HG02678 (cell line): ENCODE data around the gene SNAI3.

ENCODE experiments used
- ATAC-seq: cut with Tn5 transposase; IDR thresholded peaks from one replicate; pipeline ENCODE4 v1.9.1; 2021; ENCODE audit warnings: mild to moderate bottlenecking, moderate library complexity; ENCODE audit not compliant: unreplicated experiment

Gene SNAI3

DNA sequence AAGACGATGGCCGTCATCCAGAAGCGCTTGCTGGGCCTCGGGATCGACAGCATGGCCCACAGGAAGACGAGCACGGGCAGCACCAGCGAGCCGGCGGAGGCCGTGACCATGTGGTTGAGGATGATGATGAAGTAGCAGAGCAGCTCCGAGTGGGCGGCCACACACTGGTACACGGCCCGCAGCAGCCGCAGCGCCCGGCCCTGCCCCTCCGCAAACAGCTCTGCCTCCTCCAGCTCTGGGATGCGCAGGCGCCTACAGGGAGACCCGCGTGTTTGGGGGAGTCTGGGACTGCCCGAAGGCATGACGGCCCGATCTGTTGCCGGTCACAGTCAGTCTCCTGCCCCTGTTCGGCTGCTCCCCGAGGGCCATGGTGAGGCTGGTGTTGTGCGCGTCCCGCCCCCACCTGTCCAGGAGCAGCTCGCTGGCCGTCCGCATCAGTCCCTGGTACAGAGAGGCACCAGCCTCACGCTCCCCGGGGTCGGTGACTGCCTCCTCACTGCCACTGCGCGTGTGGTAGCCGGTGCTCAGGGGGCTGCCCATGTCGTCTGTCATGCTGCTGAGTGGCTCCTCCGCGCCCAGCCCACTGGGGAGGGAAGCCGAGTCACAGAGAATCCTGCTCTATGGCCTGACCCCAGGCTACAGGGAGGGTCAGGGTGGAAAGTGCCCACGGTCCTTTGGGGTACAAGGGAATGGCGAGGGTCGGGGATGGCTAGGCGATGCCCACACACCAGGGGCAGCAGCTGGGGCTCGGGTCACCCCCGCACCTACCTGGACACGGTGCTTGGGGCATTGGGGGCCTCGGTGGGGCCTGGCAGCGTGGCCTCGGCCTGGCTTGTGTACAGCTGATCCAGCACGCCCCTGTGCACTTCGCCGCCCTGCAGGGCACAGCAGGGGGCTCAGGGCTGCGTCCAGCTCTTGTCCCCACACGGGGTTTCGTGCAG, 35.8 kb upstream of the SNAI3 start:
- no peak for ATAC-seq

DNA sequence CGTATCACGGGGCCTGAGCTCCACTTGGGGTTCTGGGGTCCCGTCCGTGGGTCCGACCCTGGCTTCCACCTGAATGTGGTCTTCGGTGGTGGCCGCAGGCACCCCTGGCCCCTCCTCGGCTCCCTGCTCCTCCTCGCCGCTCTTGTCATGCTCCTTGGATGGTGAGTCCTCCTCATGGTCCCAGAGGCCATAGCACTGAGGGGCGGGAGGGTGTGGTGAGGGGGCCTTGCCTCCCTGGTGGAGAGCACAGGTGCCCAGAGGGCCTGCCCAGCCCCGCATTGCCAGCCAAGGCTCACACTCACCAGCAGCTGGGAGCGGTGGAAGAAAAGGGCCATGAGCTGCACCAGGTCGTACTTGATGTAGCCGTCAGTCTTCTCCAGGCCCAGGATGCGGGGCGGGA, 34.9 kb upstream of the SNAI3 start:
- no peak for ATAC-seq

GRCh38 chr16:88720396-88720970, 34.2 kb upstream of the SNAI3 start:
- ATAC-seq, result no peak

GRCh38 chr16:88719933-88720296, 33.6 kb upstream of the SNAI3 start:
- ATAC-seq, result no peak

GRCh38 chr16:88719267-88719932, 33.1 kb upstream of the SNAI3 start:
- ATAC-seq, result no peak

DNA sequence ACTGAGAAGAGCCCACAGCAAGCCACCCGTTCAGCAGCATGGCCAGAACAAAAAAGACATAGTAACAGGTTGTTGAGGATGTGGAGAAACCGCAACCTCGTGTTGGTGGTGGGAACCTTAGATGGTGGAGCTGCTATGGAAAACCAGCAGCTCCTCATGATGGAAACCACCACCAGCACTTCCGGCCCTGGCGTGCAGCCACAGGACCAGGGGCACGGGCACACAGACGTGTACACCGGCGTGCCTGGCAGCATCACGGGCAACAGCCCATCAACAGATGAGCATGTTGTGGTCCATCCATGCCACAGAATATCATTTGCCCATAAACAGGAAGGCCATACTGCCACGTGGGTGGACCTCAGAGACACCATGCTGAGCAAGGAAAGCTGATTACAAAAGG, 31.9 kb upstream of the SNAI3 start:
- no peak for ATAC-seq

- no peak for ATAC-seq
Observed at GRCh38 chr16:88716601-88717001, 30.3 kb upstream of the SNAI3 start.

DNA sequence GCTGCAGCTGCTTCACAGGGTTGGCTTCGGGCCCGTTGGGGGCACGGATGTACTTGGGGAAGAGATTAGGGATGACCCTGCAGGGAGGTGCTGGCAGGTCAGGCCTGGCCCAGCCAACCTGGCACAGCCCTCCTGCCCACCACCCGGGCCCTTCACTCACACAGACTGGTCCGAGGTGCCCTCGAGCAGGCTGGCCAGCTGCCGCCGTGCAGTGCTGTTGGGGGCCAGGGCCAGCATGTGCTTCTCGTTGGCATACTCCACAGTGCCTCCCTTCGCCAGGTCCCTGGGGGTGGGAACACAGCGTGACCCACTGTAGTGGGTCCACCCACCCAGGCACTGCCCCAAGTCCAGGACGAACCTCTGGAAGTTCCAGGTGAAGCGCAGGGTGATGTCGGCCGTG, 29.9 kb upstream of the SNAI3 start:
- no peak for ATAC-seq

DNA sequence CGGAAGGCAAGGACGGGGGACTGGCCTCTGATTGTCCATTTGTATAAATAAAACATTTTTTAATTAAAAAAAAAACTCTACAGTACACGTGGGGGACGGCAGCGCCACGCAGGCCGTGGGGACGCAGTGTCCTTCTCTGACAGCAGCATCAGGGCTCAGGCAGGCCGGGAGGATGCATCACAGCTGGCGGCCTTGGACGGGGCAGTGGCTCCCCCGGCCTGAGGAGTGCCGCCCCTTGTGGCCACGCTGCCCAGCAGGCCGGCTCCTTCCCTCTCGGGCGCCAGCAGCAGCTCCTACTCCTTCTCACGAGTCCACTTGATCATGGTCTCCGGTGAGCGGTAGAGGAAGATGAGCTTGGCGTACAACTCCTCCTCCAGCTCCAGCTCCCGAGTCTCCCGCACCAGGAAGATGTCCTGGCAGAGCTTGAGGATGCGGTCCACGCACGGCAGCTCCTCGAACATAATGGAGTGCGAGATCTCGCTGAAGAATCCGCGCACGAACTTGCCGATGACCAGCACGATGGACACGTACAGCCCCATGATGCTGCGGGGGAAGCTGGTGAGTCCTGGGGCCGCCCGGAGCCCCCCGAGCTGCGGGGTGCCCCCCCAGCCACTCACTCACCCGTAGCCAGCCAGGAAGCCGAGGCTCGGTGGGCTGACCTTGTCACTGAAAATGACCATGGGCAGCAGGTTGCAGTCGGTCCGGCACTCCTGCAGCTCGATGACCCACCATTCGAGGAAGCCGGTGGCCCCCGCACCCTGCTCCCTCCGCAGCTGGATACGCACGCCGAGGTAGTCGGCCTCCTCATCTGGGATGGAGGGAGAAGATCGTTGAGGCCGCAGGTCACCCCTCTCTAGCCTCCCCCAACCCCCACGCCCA, 29.2 kb upstream of the SNAI3 start:
- no peak for ATAC-seq

GRCh38 chr16:88714420-88715302, 28.4 kb upstream of the SNAI3 start:
- no peak for ATAC-seq

GRCh38 chr16:88713568-88714419, 27.5 kb upstream of the SNAI3 start:
- no peak for ATAC-seq

GRCh38 chr16:88713054-88713453, 26.7 kb upstream of the SNAI3 start:
- ATAC-seq, result no peak

DNA sequence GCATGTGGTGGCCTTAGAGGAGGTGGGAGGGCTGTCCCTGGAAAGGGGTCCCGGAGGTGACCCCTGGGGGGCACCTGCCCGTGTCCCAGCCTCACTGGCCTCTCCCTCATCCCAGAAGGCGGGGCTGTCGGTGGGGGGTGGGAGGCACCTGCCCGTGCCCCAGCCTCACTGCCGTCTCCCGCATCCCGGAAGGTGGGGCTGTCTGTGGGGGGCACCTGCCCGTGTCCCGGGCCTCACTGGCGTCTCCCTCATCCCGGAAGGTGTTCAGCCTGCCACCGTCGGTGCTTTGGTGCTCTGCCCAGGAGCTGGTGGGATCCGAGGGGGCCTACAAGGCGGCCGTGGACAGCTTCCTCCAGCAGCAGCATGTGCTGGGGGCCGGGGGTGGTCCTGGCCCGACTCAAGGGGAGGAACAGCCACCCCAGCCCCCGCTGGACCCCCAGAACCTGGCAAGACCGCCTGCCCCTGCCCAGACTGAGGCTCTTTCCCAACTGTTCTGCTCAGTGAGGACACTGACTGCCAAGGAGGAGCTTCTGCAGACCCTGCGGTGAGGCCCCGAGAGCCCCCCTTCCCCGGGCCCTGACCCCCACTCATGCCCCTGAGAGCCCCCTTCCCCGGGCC, 26.2 kb upstream of the SNAI3 start:
- ATAC-seq, result no peak

- no peak for ATAC-seq
Observed at GRCh38 chr16:88711750-88712340, 25.5 kb upstream of the SNAI3 start.

GRCh38 chr16:88710556-88710955, 24.2 kb upstream of the SNAI3 start:
- ATAC-seq, result no peak

GRCh38 chr16:88706965-88707826, 20.9 kb upstream of the SNAI3 start:
- no peak for ATAC-seq

DNA sequence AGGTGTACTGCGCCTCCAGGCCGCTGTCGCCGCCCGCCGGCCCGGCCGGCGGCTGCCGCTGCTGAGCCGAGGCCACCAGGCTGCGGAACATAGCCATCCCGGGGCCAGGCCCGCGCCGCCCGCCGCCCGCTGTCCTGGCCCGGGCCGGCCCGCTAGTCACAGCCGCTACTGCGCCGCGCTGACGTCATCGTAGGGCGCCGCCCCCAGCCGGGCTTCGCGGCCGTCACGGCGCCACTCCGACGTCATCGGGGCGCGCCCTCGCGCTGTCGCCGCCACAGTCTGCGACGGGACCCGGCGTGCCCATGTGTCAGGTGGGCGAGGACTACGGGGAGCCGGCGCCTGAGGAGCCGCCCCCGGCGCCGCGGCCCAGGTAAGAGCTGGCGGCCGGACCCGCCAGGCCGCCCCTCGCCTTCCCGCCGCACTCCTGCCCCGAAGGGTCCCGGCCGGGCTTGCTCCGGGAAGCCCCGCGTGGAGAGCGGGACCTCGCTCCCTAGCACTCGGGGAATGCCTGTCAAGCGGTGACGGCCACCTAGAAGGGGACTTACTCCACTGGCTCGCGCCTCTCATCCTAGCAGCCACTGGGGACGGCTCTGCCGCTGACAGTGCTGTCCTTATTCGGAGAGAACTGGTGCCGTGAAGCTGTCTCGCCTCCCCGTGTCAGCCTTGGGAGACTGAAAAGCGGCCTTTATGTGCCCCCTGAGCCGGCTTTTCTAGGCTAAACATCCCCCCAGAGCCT, 20.1 kb upstream of the SNAI3 start, which contains the start of the genes CTU2 and RNF166:
TSS of gene CTU2 (plus strand) at position 275 of the 736 bp plus-strand sequence. CDS start at position 303, 28 bp downstream.
TSS of gene RNF166 (minus strand) at position 180 of the 736 bp plus-strand sequence. CDS start at position 97, 83 bp downstream.
- ATAC-seq, result peak; percentile 64
